NCI-H1417 treated with DMSO at 0.1 percent for 48 hours (cell line): ENCODE results near the gene SCN7A.

Experiments used
- DNase-seq: peaks from one replicate; lab custom pipeline; 2025; lab: John Stamatoyannopoulos, UW

Gene SCN7A

GRCh38 chr2:166404831-166405568, 89.0 kb downstream of the SCN7A start:
- DNase-seq, result no peak

- no peak for DNase-seq
These were observed 99.8 kb downstream of the SCN7A start for GRCh38 chr2:166394245-166394644.

GRCh38 chr2:166393008-166393407, 101.0 kb downstream of the SCN7A start:
- no peak for DNase-seq

DNA sequence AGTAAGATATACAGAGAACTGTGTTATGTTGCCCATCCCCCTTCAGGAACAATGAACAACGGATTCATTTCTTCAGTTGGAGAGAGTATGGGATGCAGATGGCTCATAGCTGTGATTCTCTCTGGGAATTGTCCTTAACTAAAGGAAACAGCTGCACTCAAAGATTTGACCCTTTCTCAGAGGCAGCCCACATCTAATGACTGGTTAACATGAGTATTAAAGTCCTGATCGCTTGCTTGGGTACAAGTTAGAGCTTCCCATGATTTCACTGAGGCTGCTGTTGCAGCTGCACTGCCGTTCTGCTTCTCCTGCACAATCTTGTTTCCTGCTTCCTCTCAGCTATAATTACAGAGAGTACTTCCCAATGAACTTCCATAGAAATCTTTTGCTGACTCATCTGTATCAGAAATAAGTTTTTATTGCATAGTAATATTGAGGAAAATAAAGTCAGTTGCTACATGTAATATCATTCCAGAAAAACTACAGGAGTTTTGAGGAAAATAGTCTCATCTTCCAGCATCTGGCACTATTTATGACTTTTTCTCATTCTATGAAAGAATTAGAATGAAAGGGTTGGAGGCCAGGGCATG, 105.5 kb downstream of the SCN7A start:
- DNase-seq, result no peak

DNA sequence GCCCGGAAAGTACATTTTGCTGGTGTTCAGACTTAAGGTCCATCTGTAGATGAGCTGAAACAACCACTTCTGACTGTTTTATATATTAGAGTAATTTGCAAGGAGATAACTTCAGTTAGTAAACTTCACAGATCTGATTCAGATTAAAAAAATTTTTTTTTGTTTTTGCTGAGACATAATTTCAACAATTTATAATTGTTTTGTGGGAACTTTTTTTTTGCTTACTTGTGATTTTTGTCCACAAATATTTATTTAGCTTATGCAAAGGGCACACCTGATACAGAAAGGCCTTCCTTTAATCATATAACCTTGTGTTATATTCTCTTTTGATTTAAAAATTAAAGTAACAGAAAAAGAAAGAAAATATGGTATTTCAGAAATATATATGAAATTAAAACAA, 108.7 kb downstream of the SCN7A start:
- DNase-seq, result no peak

GRCh38 chr2:166384774-166385173, 109.3 kb downstream of the SCN7A start:
- DNase-seq, result no peak

GRCh38 chr2:166382448-166382847, 111.6 kb downstream of the SCN7A start:
- no peak for DNase-seq

DNA sequence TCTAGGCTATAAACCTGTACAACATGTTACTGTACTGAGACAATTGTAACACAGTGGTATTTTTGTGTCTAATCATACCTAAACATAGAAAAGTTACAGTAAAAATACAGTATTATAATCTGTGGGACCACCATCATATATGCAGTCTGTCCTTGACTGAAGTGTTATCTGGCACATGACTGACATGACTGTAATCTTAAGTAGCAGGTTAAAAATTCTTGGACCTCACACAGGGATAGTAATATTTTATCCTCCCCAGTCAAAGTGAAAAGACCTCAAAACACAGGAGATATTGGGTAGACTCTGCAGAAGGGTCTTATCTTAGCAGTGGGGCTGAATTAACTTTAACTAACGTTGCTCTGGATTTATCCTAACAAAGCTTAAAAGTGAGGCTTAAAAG, 113.4 kb downstream of the SCN7A start:
- DNase-seq, result no peak

DNA sequence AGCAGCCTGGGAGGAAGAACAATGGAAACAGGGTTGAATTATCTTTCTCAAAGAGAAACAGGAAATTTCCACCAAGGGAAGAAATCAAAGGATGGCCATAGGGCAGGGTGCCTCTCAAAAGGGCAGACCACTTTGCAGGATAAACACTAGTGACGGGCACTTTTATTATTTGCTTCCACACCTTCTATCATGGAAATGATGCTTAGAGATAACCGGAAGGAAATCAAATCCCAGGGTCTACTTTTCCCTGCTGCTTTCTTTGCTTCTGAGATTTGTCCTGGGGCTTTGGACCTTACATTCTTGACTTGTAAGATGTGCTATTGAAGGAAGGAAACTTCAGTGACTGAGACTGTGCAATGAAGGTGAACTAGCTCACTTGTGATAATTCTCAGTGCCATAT, 117.2 kb downstream of the SCN7A start:
- no peak for DNase-seq

GRCh38 chr2:166376488-166376828, 117.6 kb downstream of the SCN7A start:
- no peak for DNase-seq

DNA sequence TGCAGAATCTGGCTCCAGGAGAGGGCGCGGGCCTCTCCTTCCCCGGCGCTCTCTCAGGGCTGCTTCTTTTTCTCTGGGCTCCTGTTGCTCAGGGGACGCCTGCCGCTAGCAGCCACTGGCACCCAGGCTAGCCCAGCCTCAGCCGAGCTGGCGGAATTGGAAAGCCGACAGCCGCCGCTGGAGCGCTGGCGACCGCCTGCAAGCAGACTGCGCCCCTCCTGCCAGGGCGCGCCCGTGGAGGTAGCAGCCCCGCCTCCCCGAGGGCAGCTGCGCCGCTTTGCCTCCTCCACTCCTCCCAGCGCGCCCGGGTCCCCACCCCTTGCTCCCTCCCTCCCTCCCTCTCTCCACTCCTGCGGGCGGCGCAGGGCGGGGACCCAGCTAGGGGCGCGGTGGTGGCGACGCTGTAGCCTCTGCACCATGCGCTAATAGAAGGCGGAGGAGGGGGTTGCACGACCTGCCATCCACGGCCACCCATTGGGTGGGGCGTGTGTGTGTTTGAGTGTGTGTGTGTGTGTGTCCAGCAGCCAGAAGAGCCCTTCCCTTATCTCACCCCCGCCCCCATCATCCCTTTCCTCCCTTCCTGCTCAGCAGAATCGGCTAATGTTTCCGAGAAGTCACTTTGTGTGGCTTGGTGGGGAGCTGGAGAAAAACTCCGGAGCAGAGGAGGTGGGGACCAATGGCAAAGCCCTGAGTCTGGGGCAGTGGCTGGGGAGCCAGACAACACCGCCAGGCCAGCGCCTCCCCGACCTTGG, 118.1 kb downstream of the SCN7A start, which contains the start of gene SCN9A:
SCN9A (minus strand) TSS at position 209 of the 752 bp plus-strand sequence. CDS start 64,188 bp downstream, outside the sequence.
- no peak for DNase-seq

GRCh38 chr2:166375195-166375735, 118.8 kb downstream of the SCN7A start:
- no peak for DNase-seq

- DNase-seq, result no peak
These were observed 120.1 kb downstream of the SCN7A start for GRCh38 chr2:166373951-166374350.

DNA sequence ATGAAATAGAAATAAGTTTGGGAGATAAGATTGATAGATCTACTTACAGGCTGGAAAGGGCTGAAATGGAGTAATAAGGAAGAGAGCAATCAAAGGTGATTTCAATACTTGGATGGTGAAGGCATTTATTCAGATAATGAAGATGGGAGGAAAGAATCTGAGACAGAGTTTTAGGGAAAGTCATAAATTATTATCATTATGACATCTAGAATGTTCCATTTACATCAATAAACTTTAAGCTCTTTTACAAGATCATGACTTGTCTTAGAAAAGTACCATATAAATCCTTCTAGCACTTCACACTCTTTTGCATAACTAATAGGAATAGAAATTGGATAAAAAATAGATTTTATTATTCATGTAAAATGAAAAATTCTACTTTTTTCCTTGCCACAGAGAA, 120.5 kb downstream of the SCN7A start:
- no peak for DNase-seq

- DNase-seq, result no peak
These were observed 120.9 kb downstream of the SCN7A start for GRCh38 chr2:166373105-166373504.

GRCh38 chr2:166372046-166372445, 122.0 kb downstream of the SCN7A start:
- no peak for DNase-seq

DNA sequence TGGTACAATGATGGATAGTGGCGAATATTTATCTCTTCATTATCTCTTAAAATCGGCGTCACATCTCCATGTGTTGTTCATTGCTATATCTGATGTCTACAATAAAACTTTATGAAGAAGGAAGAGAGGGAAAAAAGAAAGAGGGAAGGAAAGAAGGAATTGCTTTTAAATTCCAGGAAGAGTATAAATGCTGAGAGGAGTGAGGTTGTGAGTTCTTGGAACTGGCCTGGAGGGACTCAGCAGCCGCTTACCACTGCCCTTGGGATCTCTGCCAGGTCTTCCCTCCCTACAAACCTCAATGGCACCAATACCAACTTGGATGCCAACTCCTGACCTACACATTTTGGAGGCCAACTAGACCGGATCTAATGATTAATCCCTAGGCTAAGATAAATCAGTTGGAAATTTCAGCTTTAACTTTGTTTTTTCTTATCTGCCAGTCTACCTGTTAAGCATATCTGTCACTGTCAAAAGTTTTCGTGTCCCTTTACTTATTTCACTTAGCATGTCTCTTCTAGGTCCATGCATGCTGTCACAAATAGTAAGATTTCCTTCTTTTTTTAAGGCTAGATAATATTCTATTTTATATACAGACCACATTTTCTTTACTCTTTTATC, 128.1 kb downstream of the SCN7A start:
- DNase-seq, result no peak

GRCh38 chr2:166365239-166365638, 128.8 kb downstream of the SCN7A start:
- no peak for DNase-seq

GRCh38 chr2:166364476-166365161, 129.4 kb downstream of the SCN7A start:
- DNase-seq, result no peak

DNA sequence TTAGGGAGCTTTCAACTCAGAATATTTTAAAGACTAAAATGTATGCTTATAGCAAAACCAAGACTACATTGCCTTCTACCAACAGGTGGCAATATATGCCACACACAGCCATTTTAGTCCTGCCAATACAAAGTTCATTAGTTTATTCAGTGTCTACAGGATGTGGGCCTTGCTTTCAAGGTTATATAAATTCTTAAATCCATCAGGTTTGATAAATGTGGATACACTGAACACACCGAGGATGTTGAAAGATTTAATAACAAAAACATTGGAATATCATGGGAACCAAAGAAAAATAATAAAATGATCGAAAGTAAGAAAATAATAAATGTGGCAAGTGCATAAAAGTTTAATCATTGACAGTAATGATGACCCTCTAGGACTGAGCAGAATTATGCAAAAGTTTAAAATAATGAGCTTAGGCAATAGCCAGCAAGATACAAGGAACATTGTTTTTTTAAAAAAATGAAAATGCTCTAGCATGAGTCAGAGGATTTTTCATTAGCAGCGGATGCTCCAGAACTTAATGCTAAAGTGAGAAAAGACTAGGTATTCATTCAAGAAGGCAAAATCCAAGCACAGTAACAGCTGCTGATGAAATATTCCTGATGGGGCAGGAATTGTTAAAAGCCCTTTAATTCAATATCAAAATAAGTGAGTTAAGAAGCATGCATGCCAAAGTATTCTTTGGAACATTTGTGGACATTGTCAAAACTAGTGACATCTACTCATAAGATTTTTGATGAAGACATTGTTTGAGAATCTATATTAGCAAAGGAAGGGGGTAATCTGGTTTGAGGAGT, 132.5 kb downstream of the SCN7A start:
- DNase-seq, result no peak

GRCh38 chr2:166360906-166361305, 133.1 kb downstream of the SCN7A start:
- DNase-seq, result no peak
